ENCODE data around the gene GTF3C5. TPM values are rescaled to one million over a fixed set of nuclear protein-coding genes. Genes with fewer than 3 reads are reported as not detected.

GTF3C5 gene
- total RNA-seq, 1 donor = 29.7 TPM

- H3K4me1 ChIP-seq (ENCODE audit: insufficient read depth, low read length) = no peaks in the 10 kb centered on the region
- no peaks in the 10 kb centered on the region for H3K27me3 ChIP-seq (ENCODE audit: insufficient read depth, low read length)
- H3K4me3 ChIP-seq (ENCODE audit: low read length) = no peak overlapping the region
- H3K9me3 ChIP-seq (ENCODE audit: low read depth, low read length) = no peaks in the 10 kb centered on the region
Measured at GRCh38 chr9:133050142-133050541, 19.3 kb downstream of the GTF3C5 start.

- H3K4me1 ChIP-seq (ENCODE audit: insufficient read depth, low read length) = no peaks in the 10 kb centered on the region
- H3K27me3 ChIP-seq (ENCODE audit: insufficient read depth, low read length) = no peaks in the 10 kb centered on the region
- no peaks in the 10 kb centered on the region for H3K9me3 ChIP-seq (ENCODE audit: low read depth, low read length)
- no peak overlapping the region for H3K4me3 ChIP-seq (ENCODE audit: low read length)
Measured at GRCh38 chr9:133050781-133051180, 20.0 kb downstream of the GTF3C5 start.

GRCh38 chr9:133051281-133051900 lies 20.6 kb downstream of the GTF3C5 start:
- Histone ChIP-seq H3K4me1 (ENCODE audit: insufficient read depth, low read length) (no peaks in the 10 kb centered on the region), H3K9me3 (ENCODE audit: low read depth, low read length) (no peaks in the 10 kb centered on the region), H3K4me3 (ENCODE audit: low read length) (no peak overlapping the region), H3K27me3 (ENCODE audit: insufficient read depth, low read length) (no peaks in the 10 kb centered on the region)

- Histone ChIP-seq H3K9me3 (ENCODE audit: low read depth, low read length) (no peaks in the 10 kb centered on the region), H3K27me3 (ENCODE audit: insufficient read depth, low read length) (no peaks in the 10 kb centered on the region), H3K4me1 (ENCODE audit: insufficient read depth, low read length) (peaks cover under 1% of the 10 kb centered on the region), H3K4me3 (ENCODE audit: low read length) (no peak overlapping the region)
Measured at GRCh38 chr9:133051966-133052539, 21.3 kb downstream of the GTF3C5 start.

- Histone ChIP-seq H3K4me1 (ENCODE audit: insufficient read depth, low read length) (peaks cover 21% of the 10 kb centered on the region), H3K9me3 (ENCODE audit: low read depth, low read length) (no peaks in the 10 kb centered on the region), H3K4me3 (ENCODE audit: low read length) (no peak overlapping the region), H3K27me3 (ENCODE audit: insufficient read depth, low read length) (no peaks in the 10 kb centered on the region)
Measured at GRCh38 chr9:133054194-133054890, 23.5 kb downstream of the GTF3C5 start.

GRCh38 chr9:133054966-133055365 lies 24.2 kb downstream of the GTF3C5 start:
- no peaks in the 10 kb centered on the region for H3K9me3 ChIP-seq (ENCODE audit: low read depth, low read length)
- H3K27me3 ChIP-seq (ENCODE audit: insufficient read depth, low read length) = no peaks in the 10 kb centered on the region
- H3K4me1 ChIP-seq (ENCODE audit: insufficient read depth, low read length) = peaks cover 27% of the 10 kb centered on the region
- H3K4me3 ChIP-seq (ENCODE audit: low read length) = no peak overlapping the region

GRCh38 chr9:133055788-133056420 lies 25.1 kb downstream of the GTF3C5 start:
- no peaks in the 10 kb centered on the region for H3K27me3 ChIP-seq (ENCODE audit: insufficient read depth, low read length)
- no peaks in the 10 kb centered on the region for H3K9me3 ChIP-seq (ENCODE audit: low read depth, low read length)
- no peak overlapping the region for H3K4me3 ChIP-seq (ENCODE audit: low read length)
- peaks cover 31% of the 10 kb centered on the region for H3K4me1 ChIP-seq (ENCODE audit: insufficient read depth, low read length)

GRCh38 chr9:133056533-133056932 lies 25.7 kb downstream of the GTF3C5 start:
- Histone ChIP-seq H3K4me3 (ENCODE audit: low read length) (no peak overlapping the region), H3K4me1 (ENCODE audit: insufficient read depth, low read length) (peaks cover 31% of the 10 kb centered on the region), H3K27me3 (ENCODE audit: insufficient read depth, low read length) (no peaks in the 10 kb centered on the region), H3K9me3 (ENCODE audit: low read depth, low read length) (no peaks in the 10 kb centered on the region)

- no peaks in the 10 kb centered on the region for H3K27me3 ChIP-seq (ENCODE audit: insufficient read depth, low read length)
- peaks cover 31% of the 10 kb centered on the region for H3K4me1 ChIP-seq (ENCODE audit: insufficient read depth, low read length)
- H3K9me3 ChIP-seq (ENCODE audit: low read depth, low read length) = no peaks in the 10 kb centered on the region
- H3K4me3 ChIP-seq (ENCODE audit: low read length) = no peak overlapping the region
Measured at GRCh38 chr9:133057006-133057405, 26.2 kb downstream of the GTF3C5 start.

- Histone ChIP-seq H3K27me3 (ENCODE audit: insufficient read depth, low read length) (no peaks in the 10 kb centered on the region), H3K9me3 (ENCODE audit: low read depth, low read length) (no peaks in the 10 kb centered on the region), H3K4me1 (ENCODE audit: insufficient read depth, low read length) (peaks cover 31% of the 10 kb centered on the region), H3K4me3 (ENCODE audit: low read length) (no peak overlapping the region)
Measured at GRCh38 chr9:133057553-133057952, 26.8 kb downstream of the GTF3C5 start.

GRCh38 chr9:133058071-133058470 lies 27.3 kb downstream of the GTF3C5 start:
- Histone ChIP-seq H3K4me1 (ENCODE audit: insufficient read depth, low read length) (peaks cover 31% of the 10 kb centered on the region), H3K9me3 (ENCODE audit: low read depth, low read length) (no peaks in the 10 kb centered on the region)

DNA sequence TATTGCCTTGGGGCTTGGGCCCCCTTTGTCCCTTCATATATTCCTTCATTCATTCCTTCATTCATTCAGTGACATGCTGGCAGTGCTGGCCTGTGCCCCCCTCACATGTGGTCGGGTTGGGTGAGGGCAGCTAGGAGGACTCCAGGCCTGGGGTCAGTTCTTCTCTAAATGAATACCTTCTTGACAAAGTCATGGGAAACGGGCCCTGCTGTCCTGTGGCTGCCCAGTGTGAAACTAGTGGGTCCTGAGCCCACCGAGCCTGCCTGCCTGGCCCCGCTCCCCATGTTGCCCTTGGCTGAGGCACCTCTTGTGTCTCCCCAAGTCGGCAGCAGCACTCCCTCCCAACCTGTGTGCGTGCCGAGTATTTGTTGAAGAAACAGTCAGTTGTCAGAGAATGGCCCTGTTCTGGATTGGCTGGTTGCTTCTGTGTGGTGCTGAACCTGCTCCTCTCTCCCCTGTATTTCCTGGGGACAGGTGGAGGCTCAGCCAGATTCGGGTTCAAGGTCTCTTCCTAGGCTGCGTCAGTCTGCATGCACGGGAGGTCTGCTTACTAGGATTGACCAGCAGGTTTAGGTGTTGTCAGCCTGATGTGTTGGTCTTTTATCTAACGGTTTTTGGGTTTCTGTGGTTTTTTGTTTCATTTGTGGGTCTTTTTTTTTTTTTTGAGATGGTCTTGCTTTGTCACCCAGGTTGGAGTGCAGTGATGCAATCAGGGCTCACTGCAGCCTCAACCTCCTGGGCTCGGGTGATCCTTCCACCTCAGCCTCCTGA lies 27.9 kb downstream of the GTF3C5 start:
- H3K27me3 ChIP-seq (ENCODE audit: insufficient read depth, low read length) = no peaks in the 10 kb centered on the region
- no peak overlapping the region for H3K4me3 ChIP-seq (ENCODE audit: low read length)
- peaks cover 31% of the 10 kb centered on the region for H3K4me1 ChIP-seq (ENCODE audit: insufficient read depth, low read length)
- no peaks in the 10 kb centered on the region for H3K9me3 ChIP-seq (ENCODE audit: low read depth, low read length)

More at GRCh38 chr9:133058071-133058470, 27.3 kb downstream of the GTF3C5 start:
- Histone ChIP-seq H3K27me3 (ENCODE audit: insufficient read depth, low read length) (no peaks in the 10 kb centered on the region), H3K4me3 (ENCODE audit: low read length) (no peak overlapping the region)

DNA sequence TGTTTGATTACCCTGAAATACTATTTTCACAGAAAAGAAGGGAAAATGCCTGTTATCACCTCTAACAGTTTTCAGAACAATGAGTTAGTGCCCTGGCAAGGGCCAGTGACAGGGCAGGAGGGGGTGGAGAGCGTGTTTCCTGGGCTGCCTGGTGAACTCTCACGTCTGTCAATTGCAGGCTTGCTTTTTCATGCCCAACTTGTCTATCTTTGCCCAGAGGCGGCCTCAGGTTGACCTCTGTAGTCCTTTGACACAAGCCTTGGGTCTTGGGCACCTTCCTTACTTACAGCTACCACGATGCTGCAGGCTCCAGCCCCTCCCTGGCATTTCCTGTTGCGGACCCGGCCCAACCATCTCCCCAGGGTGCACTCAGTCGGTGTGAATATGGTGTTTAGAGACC lies 28.8 kb downstream of the GTF3C5 start:
- Histone ChIP-seq H3K4me3 (ENCODE audit: low read length) (no peak overlapping the region), H3K4me1 (ENCODE audit: insufficient read depth, low read length) (peaks cover 31% of the 10 kb centered on the region), H3K9me3 (ENCODE audit: low read depth, low read length) (no peaks in the 10 kb centered on the region), H3K27me3 (ENCODE audit: insufficient read depth, low read length) (no peaks in the 10 kb centered on the region)

DNA sequence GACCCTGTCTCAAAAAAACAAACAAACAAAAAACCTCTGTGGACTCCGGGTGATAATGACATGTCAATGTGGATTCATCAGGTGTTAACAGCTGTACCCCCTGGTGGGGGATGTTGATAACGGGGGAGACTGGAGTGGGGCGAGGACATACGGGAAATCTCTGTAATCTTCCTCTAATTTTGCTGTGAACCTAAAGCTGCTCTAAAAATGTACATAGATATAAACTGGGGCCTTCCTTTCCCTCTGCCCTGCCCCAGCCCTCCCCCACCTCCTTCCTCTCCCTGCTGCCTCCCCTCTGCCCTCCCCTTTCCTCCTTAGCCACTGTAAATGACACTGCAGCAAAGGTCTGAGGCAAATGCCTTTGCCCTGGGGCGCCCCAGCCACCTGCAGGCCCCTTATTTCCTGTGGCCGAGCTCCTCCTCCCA lies 29.6 kb downstream of the GTF3C5 start:
- Histone ChIP-seq H3K27me3 (ENCODE audit: insufficient read depth, low read length) (no peaks in the 10 kb centered on the region), H3K4me3 (ENCODE audit: low read length) (no peak overlapping the region)

More for the DNA sequence above, 29.6 kb downstream of the GTF3C5 start:
- peaks cover 31% of the 10 kb centered on the region for H3K4me1 ChIP-seq (ENCODE audit: insufficient read depth, low read length)
- no peaks in the 10 kb centered on the region for H3K9me3 ChIP-seq (ENCODE audit: low read depth, low read length)
